Panc1 (cell line): ENCODE measurements around the gene MYCBPAP. TPM values are rescaled to one million over a fixed set of nuclear protein-coding genes. Genes with fewer than 3 reads are reported as not detected.

Source experiments
- ATAC-seq: fragments of 200-7000 bp; cut with Tn5 transposase; 2 replicates; pipeline ENCODE4 v1.9.1; 2020; ENCODE audit warnings: mild to moderate bottlenecking, moderate library complexity
- BruUV-seq: library from RNA; stranded (reverse); fragments of 400-500 nt; replicated peaks from 2 replicates; lab custom pipeline; 2021; lab: Mats Ljungman, UMichigan
- CTCF ChIA-PET: fragments of 300-600 bp; sonication (Branson Sonifier 250); formaldehyde crosslinking; loops from one replicate; lab custom pipeline; 2022; ENCODE audit warnings: antibody characterized with exemption; lab: Charles Lee
- POLR2A ChIA-PET: fragments of 300-600 bp; sonication (Branson Sonifier 250); formaldehyde crosslinking; loops from one replicate; lab custom pipeline; 2022; ENCODE audit warnings: antibody characterized with exemption; lab: Charles Lee
- DNase-seq: peaks from one replicate; pipeline ENCODE4 v3.0.0-alpha.2; 2010; ENCODE audit warnings: low read depth, low spot score
- H3K27ac ChIP-seq: 2 replicates; pipeline ENCODE4 v1.5.1; 2011; ENCODE audit warnings: mild to moderate bottlenecking, low read length, inconsistent platforms
- H3K27me3 ChIP-seq: fragments of 200-500 bp; sonication (Bioruptor generic); 2 replicates; pipeline ENCODE4 v1.6.0; 2014; ENCODE audit warnings: low read length, inconsistent platforms; ENCODE audit not compliant: control insufficient read depth, insufficient read depth
- H3K36me3 ChIP-seq: fragments of 200-500 bp; sonication (Bioruptor generic); 2 replicates; pipeline ENCODE4 v1.5.1; 2014; ENCODE audit warnings: inconsistent platforms, mild to moderate bottlenecking, low read length, moderate library complexity; ENCODE audit not compliant: control insufficient read depth, insufficient read depth
- H3K4me1 ChIP-seq: 2 replicates; pipeline ENCODE4 v1.5.1; 2011; ENCODE audit warnings: inconsistent platforms, mild to moderate bottlenecking, low read length, moderate library complexity; ENCODE audit not compliant: control insufficient read depth, insufficient read depth
- H3K4me3 ChIP-seq, 2 experiments: 2 replicates each; pipeline ENCODE4 v1.5.1; 2011 to 2012; ENCODE audit warnings: low read depth in 2 of 2, low read length in 2 of 2, mild to moderate bottlenecking in 2 of 2, inconsistent platforms in 1 of 2, moderate library complexity in 1 of 2
- H3K9me3 ChIP-seq: fragments of 200-500 bp; sonication (Bioruptor generic); 2 replicates; pipeline ENCODE4 v1.5.1; 2014; ENCODE audit warnings: low read depth, mild to moderate bottlenecking, inconsistent platforms, low read length, moderate library complexity; ENCODE audit not compliant: control insufficient read depth, insufficient read depth
- POLR2AphosphoS5 ChIP-seq: IDR thresholded peaks from 2 replicates; pipeline ENCODE4 v1.6.1; 2012; ENCODE audit warnings: mild to moderate bottlenecking, low read depth, low read length, moderate library complexity
- SIN3A ChIP-seq: IDR thresholded peaks from 2 replicates; pipeline ENCODE4 v1.6.1; 2012; ENCODE audit warnings: low read depth, mild to moderate bottlenecking, low read length, moderate library complexity, borderline replicate concordance; ENCODE audit not compliant: insufficient read depth
- TCF7L2 ChIP-seq: IDR thresholded peaks from 2 replicates; pipeline ENCODE4 v1.6.1; 2011; ENCODE audit warnings: mild to moderate bottlenecking, low read depth, low read length, inconsistent platforms
- in situ Hi-C: cut with HindIII; loops from 2 replicates; pipeline ENCODE4 v1.10.0; 2016; ENCODE audit warnings: low sequenced_read_pairs, low pct_unique_long_range_greater_than_20kb
- intact Hi-C: fragments of 100-400 bp; cut with micrococcal nuclease; formaldehyde crosslinking; loops from one replicate; pipeline ENCODE4 v1.10.0; 2022; ENCODE audit not compliant: unreplicated experiment
- total RNA-seq: library from RNA; stranded (reverse); gene quantifications from one replicate; pipeline ENCODE4 v1.2.1, GENCODE V29; 2021; ENCODE audit not compliant: unreplicated experiment
- TF ChIP-seq, protein P1 (sequence below), 2 experiments: IDR thresholded peaks; 2 replicates each; pipeline ENCODE4 v1.6.1; 2011 to 2012; ENCODE audit warnings: low read depth in 2 of 2, control low read depth in 1 of 2, low read length in 1 of 2, mild to moderate bottlenecking in 1 of 2, moderate library complexity in 1 of 2; ENCODE audit not compliant: insufficient read depth in 1 of 2
- TF ChIP-seq, protein P2 (sequence below): fragments of 450-650 bp; IDR thresholded peaks from 2 replicates; pipeline ENCODE4 v1.5.1; 2017; ENCODE audit warnings: mild to moderate bottlenecking

Gene MYCBPAP
- total RNA-seq, 1 experiment from 2014 or later, result 2.2 TPM

GRCh38 chr17:50568659-50569058, 60.4 kb downstream of the MYCBPAP start:
- CTCF ChIA-PET, result no interaction called here
- POLR2A ChIA-PET, result no interaction called here
- intact Hi-C loops, result no loop called here

GRCh38 chr17:50569592-50569991, 61.4 kb downstream of the MYCBPAP start:
- H3K27ac ChIP-seq, result no peak overlapping the region
- peaks cover 1% of the 10 kb centered on the region; the same call in 1 of the 2 replicates for H3K4me1 ChIP-seq
- BruUV-seq, result no TSS peak
- ChIA-PET CTCF (interaction anchor here (0.6 kb wide), 1 partner anchor 99 kb away, joined by 5 read pairs; no protein-coding TSS in a partner anchor), POLR2A (no interaction called here)
- H3K4me3 ChIP-seq, result no peak overlapping the region
- ATAC-seq (no peak), DNase-seq (no peak)
- TF ChIP-seq TCF7L2, result no peak
- intact Hi-C loops (no loop called here), in situ Hi-C loops (no loop called here)
- no peaks in the 10 kb centered on the region for H3K9me3 ChIP-seq
- no peaks in the 10 kb centered on the region for H3K27me3 ChIP-seq
- no peaks in the 10 kb centered on the region for H3K36me3 ChIP-seq

More at GRCh38 chr17:50568659-50569058, 60.4 kb downstream of the MYCBPAP start:
- Histone ChIP-seq H3K27ac (no peak overlapping the region), H3K4me1 (peaks cover 8% of the 10 kb centered on the region), H3K4me3 (no peak overlapping the region), H3K36me3 (no peaks in the 10 kb centered on the region), H3K9me3 (no peaks in the 10 kb centered on the region), H3K27me3 (no peaks in the 10 kb centered on the region)
- TF ChIP-seq SIN3A (no peak), POLR2AphosphoS5 (no peak), TCF7L2 (no peak)
- TF ChIP-seq, protein P1, sequence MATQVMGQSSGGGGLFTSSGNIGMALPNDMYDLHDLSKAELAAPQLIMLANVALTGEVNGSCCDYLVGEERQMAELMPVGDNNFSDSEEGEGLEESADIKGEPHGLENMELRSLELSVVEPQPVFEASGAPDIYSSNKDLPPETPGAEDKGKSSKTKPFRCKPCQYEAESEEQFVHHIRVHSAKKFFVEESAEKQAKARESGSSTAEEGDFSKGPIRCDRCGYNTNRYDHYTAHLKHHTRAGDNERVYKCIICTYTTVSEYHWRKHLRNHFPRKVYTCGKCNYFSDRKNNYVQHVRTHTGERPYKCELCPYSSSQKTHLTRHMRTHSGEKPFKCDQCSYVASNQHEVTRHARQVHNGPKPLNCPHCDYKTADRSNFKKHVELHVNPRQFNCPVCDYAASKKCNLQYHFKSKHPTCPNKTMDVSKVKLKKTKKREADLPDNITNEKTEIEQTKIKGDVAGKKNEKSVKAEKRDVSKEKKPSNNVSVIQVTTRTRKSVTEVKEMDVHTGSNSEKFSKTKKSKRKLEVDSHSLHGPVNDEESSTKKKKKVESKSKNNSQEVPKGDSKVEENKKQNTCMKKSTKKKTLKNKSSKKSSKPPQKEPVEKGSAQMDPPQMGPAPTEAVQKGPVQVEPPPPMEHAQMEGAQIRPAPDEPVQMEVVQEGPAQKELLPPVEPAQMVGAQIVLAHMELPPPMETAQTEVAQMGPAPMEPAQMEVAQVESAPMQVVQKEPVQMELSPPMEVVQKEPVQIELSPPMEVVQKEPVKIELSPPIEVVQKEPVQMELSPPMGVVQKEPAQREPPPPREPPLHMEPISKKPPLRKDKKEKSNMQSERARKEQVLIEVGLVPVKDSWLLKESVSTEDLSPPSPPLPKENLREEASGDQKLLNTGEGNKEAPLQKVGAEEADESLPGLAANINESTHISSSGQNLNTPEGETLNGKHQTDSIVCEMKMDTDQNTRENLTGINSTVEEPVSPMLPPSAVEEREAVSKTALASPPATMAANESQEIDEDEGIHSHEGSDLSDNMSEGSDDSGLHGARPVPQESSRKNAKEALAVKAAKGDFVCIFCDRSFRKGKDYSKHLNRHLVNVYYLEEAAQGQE (IDR thresholded peaks at IDR 0.05; ENCODE audit: insufficient read depth in 1 of 2, low read depth in 2 of 2, low read length in 1 of 2), result no peak
- TF ChIP-seq, protein P2, sequence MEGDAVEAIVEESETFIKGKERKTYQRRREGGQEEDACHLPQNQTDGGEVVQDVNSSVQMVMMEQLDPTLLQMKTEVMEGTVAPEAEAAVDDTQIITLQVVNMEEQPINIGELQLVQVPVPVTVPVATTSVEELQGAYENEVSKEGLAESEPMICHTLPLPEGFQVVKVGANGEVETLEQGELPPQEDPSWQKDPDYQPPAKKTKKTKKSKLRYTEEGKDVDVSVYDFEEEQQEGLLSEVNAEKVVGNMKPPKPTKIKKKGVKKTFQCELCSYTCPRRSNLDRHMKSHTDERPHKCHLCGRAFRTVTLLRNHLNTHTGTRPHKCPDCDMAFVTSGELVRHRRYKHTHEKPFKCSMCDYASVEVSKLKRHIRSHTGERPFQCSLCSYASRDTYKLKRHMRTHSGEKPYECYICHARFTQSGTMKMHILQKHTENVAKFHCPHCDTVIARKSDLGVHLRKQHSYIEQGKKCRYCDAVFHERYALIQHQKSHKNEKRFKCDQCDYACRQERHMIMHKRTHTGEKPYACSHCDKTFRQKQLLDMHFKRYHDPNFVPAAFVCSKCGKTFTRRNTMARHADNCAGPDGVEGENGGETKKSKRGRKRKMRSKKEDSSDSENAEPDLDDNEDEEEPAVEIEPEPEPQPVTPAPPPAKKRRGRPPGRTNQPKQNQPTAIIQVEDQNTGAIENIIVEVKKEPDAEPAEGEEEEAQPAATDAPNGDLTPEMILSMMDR, result no peak
- DNase-seq (no peak), ATAC-seq (no peak)
- no TSS peak for BruUV-seq
- in situ Hi-C loops, result no loop called here

- Histone ChIP-seq H3K4me3 (no peak overlapping the region), H3K27ac (no peak overlapping the region), H3K36me3 (no peaks in the 10 kb centered on the region), H3K9me3 (no peaks in the 10 kb centered on the region), H3K27me3 (no peaks in the 10 kb centered on the region), H3K4me1 (no peaks in the 10 kb centered on the region)
- ATAC-seq, result no peak
- CTCF ChIA-PET, result interaction anchor here (0.6 kb wide), 1 partner anchor 99 kb away, joined by 5 read pairs; no protein-coding TSS in a partner anchor
- intact Hi-C loops (no loop called here), in situ Hi-C loops (no loop called here)
- no peak for DNase-seq
- TF ChIP-seq POLR2AphosphoS5, result no peak
- no peak for TF ChIP-seq SIN3A
- TF ChIP-seq, protein P1 (IDR thresholded peaks at IDR 0.05; ENCODE audit: insufficient read depth in 1 of 2, low read depth in 2 of 2, low read length in 1 of 2), result no peak
- TF ChIP-seq, protein P2, result no peak
- TF ChIP-seq TCF7L2, result no peak
- BruUV-seq, result no TSS peak
- POLR2A ChIA-PET, result no interaction called here
These were observed 61.8 kb downstream of the MYCBPAP start for GRCh38 chr17:50570032-50570431.
